Activated B cell treated with CpG ODN at 0.5 μM for 24 hours (primary cell): ENCODE data around the gene GNG12. TPM values are rescaled to one million over a fixed set of nuclear protein-coding genes. Genes with fewer than 3 reads are reported as not detected.

Experiments used
- ATAC-seq: fragments of 200-7000 bp; cut with Tn5 transposase; one replicate; pipeline ENCODE4 v1.10.0; 2021; ENCODE audit warnings: low read depth, mild to moderate bottlenecking, moderate library complexity
- CTCF ChIA-PET: fragments of 350-600 bp; sonication (Branson Sonifier 250); formaldehyde crosslinking; loops from one replicate; lab custom pipeline; 2021; ENCODE audit warnings: antibody characterized with exemption; lab: Charles Lee
- POLR2A ChIA-PET: fragments of 350-600 bp; sonication (Branson Sonifier 250); formaldehyde crosslinking; loops from one replicate; lab custom pipeline; 2021; ENCODE audit warnings: antibody characterized with exemption; lab: Charles Lee
- DNase-seq: peaks from one replicate; pipeline ENCODE4 v3.0.0; 2022
- H3K27ac Mint-ChIP-seq: one replicate; pipeline ENCODE4 v1.8.0; 2020; ENCODE audit warnings: mixed read lengths
- H3K27me3 Mint-ChIP-seq: one replicate; pipeline ENCODE4 v1.8.0; 2021; ENCODE audit warnings: mixed read lengths
- H3K36me3 Mint-ChIP-seq: one replicate; pipeline ENCODE4 v1.8.0; 2021; ENCODE audit warnings: low read depth, mixed read lengths
- H3K4me1 Mint-ChIP-seq: one replicate; pipeline ENCODE4 v1.8.0; 2021; ENCODE audit warnings: mixed read lengths
- H3K4me3 Mint-ChIP-seq: one replicate; pipeline ENCODE4 v1.8.0; 2020; ENCODE audit warnings: mild to moderate bottlenecking, mixed read lengths
- H3K9me3 Mint-ChIP-seq: one replicate; pipeline ENCODE4 v1.8.0; 2020; ENCODE audit warnings: mixed read lengths
- intact Hi-C: fragments of 100-400 bp; cut with micrococcal nuclease; formaldehyde crosslinking; loops from one replicate; pipeline ENCODE4 v1.15.1; 2024
- total RNA-seq: library from RNA; stranded (reverse); gene quantifications from 2 replicates; pipeline ENCODE4 v1.2.3, GENCODE V29; 2022
- TF ChIP-seq, protein P1 (sequence below): fragments of 200-600 bp; IDR thresholded peaks from one replicate; pipeline ENCODE4 v1.8.0; 2022; ENCODE audit warnings: antibody characterized with exemption, mild to moderate bottlenecking

The GNG12 gene
- total RNA-seq, 1 donor from 2014 or later: not detected

DNA sequence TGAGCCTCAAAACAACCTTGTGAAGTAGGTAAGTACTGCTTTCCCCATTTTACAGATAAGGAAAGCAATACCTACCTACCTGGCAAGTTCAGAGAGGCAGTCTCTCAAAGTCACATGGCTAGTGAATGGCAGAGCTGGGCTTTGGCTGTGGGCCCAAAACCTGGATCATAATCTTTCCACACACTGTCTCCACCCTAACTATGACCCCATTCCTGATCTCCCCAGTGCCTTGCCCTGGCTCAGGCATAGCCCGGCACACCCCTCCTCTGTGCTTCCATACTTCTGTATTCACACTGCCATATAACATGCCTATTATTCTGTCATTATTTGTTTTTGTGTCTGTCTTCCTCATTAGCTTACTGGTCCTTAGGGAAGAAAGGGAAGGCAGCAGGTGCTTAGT is 15.9 kb downstream of the GNG12 start:
- Mint-ChIP-seq H3K36me3 (no peaks in the 10 kb centered on the region), H3K27ac (no peak overlapping the region), H3K4me3 (no peak overlapping the region), H3K9me3 (no peaks in the 10 kb centered on the region), H3K27me3 (peaks cover 10% of the 10 kb centered on the region), H3K4me1 (no peaks in the 10 kb centered on the region)
- TF ChIP-seq, protein P1, sequence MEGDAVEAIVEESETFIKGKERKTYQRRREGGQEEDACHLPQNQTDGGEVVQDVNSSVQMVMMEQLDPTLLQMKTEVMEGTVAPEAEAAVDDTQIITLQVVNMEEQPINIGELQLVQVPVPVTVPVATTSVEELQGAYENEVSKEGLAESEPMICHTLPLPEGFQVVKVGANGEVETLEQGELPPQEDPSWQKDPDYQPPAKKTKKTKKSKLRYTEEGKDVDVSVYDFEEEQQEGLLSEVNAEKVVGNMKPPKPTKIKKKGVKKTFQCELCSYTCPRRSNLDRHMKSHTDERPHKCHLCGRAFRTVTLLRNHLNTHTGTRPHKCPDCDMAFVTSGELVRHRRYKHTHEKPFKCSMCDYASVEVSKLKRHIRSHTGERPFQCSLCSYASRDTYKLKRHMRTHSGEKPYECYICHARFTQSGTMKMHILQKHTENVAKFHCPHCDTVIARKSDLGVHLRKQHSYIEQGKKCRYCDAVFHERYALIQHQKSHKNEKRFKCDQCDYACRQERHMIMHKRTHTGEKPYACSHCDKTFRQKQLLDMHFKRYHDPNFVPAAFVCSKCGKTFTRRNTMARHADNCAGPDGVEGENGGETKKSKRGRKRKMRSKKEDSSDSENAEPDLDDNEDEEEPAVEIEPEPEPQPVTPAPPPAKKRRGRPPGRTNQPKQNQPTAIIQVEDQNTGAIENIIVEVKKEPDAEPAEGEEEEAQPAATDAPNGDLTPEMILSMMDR: no peak
- DNase-seq (no peak), ATAC-seq (no peak)
- ChIA-PET CTCF (no interaction called here), POLR2A (no interaction called here)
- intact Hi-C loops: no loop called here

DNA sequence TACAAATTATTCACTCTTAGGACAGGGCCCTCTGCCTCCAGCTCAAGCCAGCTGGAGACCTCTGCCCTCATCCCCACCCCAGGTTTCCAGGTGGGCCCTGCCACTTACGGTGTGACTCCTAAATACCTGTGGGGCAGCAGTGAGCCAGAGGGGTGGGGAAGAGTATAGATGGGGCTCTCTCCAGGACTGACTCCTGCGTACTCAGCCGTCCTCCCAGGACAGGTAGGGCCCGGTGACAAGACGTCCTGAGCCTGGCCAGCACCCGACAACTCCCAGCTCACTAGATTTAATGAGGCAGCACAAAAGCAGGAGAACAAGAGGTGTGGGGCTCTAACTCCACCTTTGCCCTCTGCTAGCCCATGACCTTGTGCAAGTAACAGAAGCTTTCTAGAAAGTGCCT is 16.8 kb downstream of the GNG12 start:
- no peaks in the 10 kb centered on the region for H3K4me1 Mint-ChIP-seq
- DNase-seq (no peak), ATAC-seq (no peak)
- H3K36me3 Mint-ChIP-seq: no peaks in the 10 kb centered on the region
- no peak overlapping the region for H3K4me3 Mint-ChIP-seq
- intact Hi-C loops: no loop called here
- POLR2A ChIA-PET: no interaction called here
- peaks cover 10% of the 10 kb centered on the region for H3K27me3 Mint-ChIP-seq
- no peaks in the 10 kb centered on the region for H3K9me3 Mint-ChIP-seq
- TF ChIP-seq, protein P1: no peak
- CTCF ChIA-PET: no interaction called here
- H3K27ac Mint-ChIP-seq: no peak overlapping the region

DNA sequence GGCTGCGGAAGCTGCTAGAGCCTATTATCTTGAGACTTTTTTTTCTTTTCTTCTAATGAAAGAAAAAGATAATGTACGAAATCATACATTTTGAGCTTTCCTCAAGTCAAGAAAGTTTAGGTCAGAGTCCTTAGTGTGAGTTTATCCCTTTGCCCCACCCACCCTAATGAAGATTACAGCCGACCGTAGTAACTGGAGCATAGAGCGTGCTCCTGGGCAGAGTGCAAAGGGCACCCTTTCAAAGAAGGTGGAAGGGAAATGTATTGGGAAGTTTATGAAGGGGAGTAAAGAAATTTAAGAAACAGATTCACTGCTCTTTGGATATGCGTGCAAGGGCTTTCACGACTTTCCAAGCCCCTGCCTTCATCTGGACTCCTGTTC is 17.2 kb downstream of the GNG12 start:
- intact Hi-C loops: no loop called here
- Mint-ChIP-seq H3K27ac (no peak overlapping the region), H3K4me1 (no peaks in the 10 kb centered on the region), H3K9me3 (no peaks in the 10 kb centered on the region), H3K27me3 (peaks cover 10% of the 10 kb centered on the region), H3K4me3 (no peak overlapping the region), H3K36me3 (no peaks in the 10 kb centered on the region)
- ChIA-PET POLR2A (no interaction called here), CTCF (no interaction called here)
- ATAC-seq: no peak
- TF ChIP-seq, protein P1: no peak
- no peak for DNase-seq

DNA sequence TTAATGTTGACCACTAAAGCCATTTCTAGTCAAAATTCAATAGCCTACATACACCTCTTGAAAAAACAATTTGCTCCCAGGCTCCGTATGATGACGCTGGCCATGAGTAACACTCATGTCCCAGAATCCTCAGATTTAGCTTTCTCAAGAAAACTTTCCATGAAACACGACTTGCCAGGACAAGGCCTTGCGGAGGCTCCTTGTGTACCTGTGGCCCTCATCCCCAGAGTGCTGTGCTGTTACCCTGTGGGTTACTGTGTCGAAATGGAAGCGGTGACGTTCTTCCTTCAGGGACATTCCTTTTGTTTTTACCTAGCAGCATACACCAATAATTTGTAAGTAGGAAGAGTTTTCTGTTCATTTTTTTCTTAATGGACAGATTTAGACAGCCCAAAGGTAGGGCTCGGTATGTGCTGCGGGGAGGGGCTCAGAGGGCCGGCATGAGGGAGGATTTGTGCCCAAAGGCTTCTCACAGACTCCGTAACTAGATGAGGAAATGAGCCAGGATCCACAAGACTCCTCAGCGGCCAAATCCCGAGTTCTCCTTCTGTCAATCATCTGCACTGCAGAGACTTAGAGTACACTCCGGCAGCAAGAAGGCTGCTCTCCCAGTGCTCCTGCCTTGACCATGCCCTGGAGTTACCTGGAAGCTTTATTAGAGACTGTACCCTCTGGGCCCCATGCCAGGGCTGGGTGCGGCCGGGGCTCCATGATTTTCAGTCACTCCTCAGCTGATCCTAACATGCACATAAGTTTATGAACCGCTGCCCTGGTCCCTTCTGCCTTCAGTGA is 17.8 kb downstream of the GNG12 start:
- Mint-ChIP-seq H3K27ac (no peak overlapping the region), H3K36me3 (no peaks in the 10 kb centered on the region), H3K4me1 (no peaks in the 10 kb centered on the region), H3K4me3 (no peak overlapping the region), H3K9me3 (no peaks in the 10 kb centered on the region), H3K27me3 (peaks cover 10% of the 10 kb centered on the region)
- CTCF ChIA-PET: no interaction called here
- intact Hi-C loops: no loop called here
- ATAC-seq (no peak), DNase-seq (no peak)
- POLR2A ChIA-PET: no interaction called here
- TF ChIP-seq, protein P1: no peak

DNA sequence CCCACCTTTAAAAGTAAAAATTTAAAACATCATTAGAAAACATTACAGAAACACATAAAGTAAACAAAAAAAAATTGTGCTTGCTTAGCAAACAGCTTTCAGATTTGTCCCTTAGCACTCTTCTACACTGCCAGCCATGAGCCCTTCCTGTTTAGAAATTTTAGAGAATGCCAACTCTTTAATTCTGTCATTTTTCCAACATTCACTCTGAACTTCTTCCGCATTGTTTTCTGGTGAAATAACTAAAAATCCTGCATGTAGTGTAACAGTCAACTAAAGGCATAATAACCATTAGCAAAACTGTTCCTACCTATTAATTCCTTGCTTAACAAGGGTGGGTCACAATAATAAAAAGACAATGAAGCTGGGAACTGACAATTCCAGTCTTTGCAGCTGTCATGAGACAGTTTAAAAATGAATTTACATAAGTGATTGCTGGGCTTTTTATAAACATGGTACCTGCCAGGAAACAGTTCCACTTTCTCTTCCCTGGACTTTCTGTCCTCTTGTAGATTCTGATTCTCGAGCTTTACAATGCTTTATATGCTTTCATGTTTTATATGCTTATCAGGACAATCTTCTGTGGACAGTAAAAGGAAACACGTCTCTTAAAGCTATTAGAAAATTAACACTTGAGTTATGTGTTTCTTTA is 19.0 kb downstream of the GNG12 start:
- TF ChIP-seq, protein P1: no peak
- Mint-ChIP-seq H3K27ac (no peak overlapping the region), H3K4me3 (no peak overlapping the region), H3K9me3 (no peaks in the 10 kb centered on the region), H3K36me3 (no peaks in the 10 kb centered on the region), H3K27me3 (peaks cover 7% of the 10 kb centered on the region), H3K4me1 (no peaks in the 10 kb centered on the region)
- DNase-seq (no peak), ATAC-seq (no peak)
- CTCF ChIA-PET: no interaction called here
- POLR2A ChIA-PET: no interaction called here
- intact Hi-C loops: no loop called here
